ENCODE results near the gene TMEM223.
A peak's percentile ranks its signal among the peaks of the same experiment; 100 is the strongest.
"Not testable (repeated sequence)": the region's sequence is repeated elsewhere in the genome, so short reads cannot be mapped to it uniquely, and the experiment has no call there.

The TMEM223 gene

GRCh38 chr11:62801071-62801470, 9.3 kb upstream of the TMEM223 start:
- no peak for DNase-seq (ENCODE audit: low read depth)

GRCh38 chr11:62799486-62799885, 7.7 kb upstream of the TMEM223 start:
- DNase-seq (ENCODE audit: low read depth): no peak

GRCh38 chr11:62796281-62796680, 4.5 kb upstream of the TMEM223 start:
- DNase-seq (ENCODE audit: low read depth): no peak

- no peak for DNase-seq (ENCODE audit: low read depth)
These were observed 2.5 kb upstream of the TMEM223 start for GRCh38 chr11:62794201-62794775.

- DNase-seq (ENCODE audit: low read depth): no peak
These were observed 383 bp upstream of the TMEM223 start for GRCh38 chr11:62792202-62792575.

- DNase-seq (ENCODE audit: low read depth): no peak
These were observed 2.2 kb downstream of the TMEM223 start for GRCh38 chr11:62789576-62789975.

GRCh38 chr11:62788991-62789390, 2.8 kb downstream of the TMEM223 start:
- no peak for DNase-seq (ENCODE audit: low read depth)

- peak; percentile 99 for DNase-seq (ENCODE audit: low read depth)
These were observed 4.6 kb downstream of the TMEM223 start, which contains the start of gene TMEM179B for GRCh38 chr11:62787005-62787759. Gene TMEM179B, plus strand, starts transcription at chr11:62787402. Its CDS starts 30 bp downstream, at chr11:62787432.

- DNase-seq (ENCODE audit: low read depth): peak; percentile 73
These were observed 5.3 kb downstream of the TMEM223 start for GRCh38 chr11:62786318-62787004.

GRCh38 chr11:62782753-62783152, 9.1 kb downstream of the TMEM223 start:
- no peak for DNase-seq (ENCODE audit: low read depth)

- DNase-seq (ENCODE audit: low read depth): no peak
These were observed 13.4 kb downstream of the TMEM223 start for GRCh38 chr11:62778441-62778840.

- DNase-seq (ENCODE audit: low read depth): no peak
These were observed 14.4 kb downstream of the TMEM223 start for GRCh38 chr11:62777389-62777788.

- no peak for DNase-seq (ENCODE audit: low read depth)
These were observed 16.2 kb downstream of the TMEM223 start for GRCh38 chr11:62775646-62776045.

- no peak for DNase-seq (ENCODE audit: low read depth)
These were observed 17.4 kb downstream of the TMEM223 start for GRCh38 chr11:62774407-62774806.

- peak; percentile 79 for DNase-seq (ENCODE audit: low read depth)
These were observed 20.4 kb downstream of the TMEM223 start, which contains the start of gene TAF6L for GRCh38 chr11:62771144-62772021. Gene TAF6L, plus strand, starts transcription at chr11:62771396. Its CDS starts 4,388 bp downstream, at chr11:62775784.

- DNase-seq (ENCODE audit: low read depth): no peak
These were observed 21.0 kb downstream of the TMEM223 start for GRCh38 chr11:62770778-62771143.

- DNase-seq (ENCODE audit: low read depth): not testable (repeated sequence)
These were observed 31.0 kb downstream of the TMEM223 start for GRCh38 chr11:62760867-62761227.

GRCh38 chr11:62757846-62758788, 33.7 kb downstream of the TMEM223 start:
- DNase-seq (ENCODE audit: low read depth): no peak

- no peak for DNase-seq (ENCODE audit: low read depth)
These were observed 36.7 kb downstream of the TMEM223 start for GRCh38 chr11:62755086-62755615.

GRCh38 chr11:62753736-62754603, 37.8 kb downstream of the TMEM223 start, which contains the start of gene ZBTB3:
Gene ZBTB3, minus strand, starts transcription at chr11:62754160. Its CDS starts 496 bp downstream, at chr11:62753664.
- peak; percentile 93 for DNase-seq (ENCODE audit: low read depth)
